MM.1S (cell line): ENCODE results near the gene PRKAA2.

Experiments used
- DNase-seq: peaks from one replicate; pipeline ENCODE4 v3.0.0-alpha.2; 2015
- H2AFZ ChIP-seq: fragments of 300-600 bp; sonication (generic); 2 replicates; pipeline ENCODE4 v1.6.0; 2016; ENCODE audit warnings: antibody characterized with exemption, low read length
- H3F3A ChIP-seq: fragments of 300-600 bp; sonication (generic); 2 replicates; pipeline ENCODE4 v1.6.1; 2016; ENCODE audit warnings: mild to moderate bottlenecking, antibody characterized with exemption, low read length, moderate library complexity, mixed read lengths; ENCODE audit not compliant: insufficient read depth
- H3K27ac ChIP-seq: fragments of 300-600 bp; sonication (generic); 2 replicates; pipeline ENCODE4 v1.5.1; 2016; ENCODE audit warnings: mild to moderate bottlenecking, low read length
- H3K27me3 ChIP-seq: fragments of 300-600 bp; sonication (generic); replicated peaks from 2 replicates; pipeline ENCODE4 v1.6.0; 2016; ENCODE audit warnings: low read length; ENCODE audit not compliant: insufficient read depth
- H3K36me3 ChIP-seq: fragments of 300-600 bp; sonication (generic); replicated peaks from 2 replicates; pipeline ENCODE4 v1.6.1; 2016; ENCODE audit warnings: mild to moderate bottlenecking, low read length, mixed read lengths; ENCODE audit not compliant: insufficient read depth
- H3K4me1 ChIP-seq: fragments of 300-600 bp; sonication (generic); 2 replicates; pipeline ENCODE4 v1.6.1; 2016; ENCODE audit warnings: low read length, mixed read lengths
- H3K4me2 ChIP-seq: fragments of 300-600 bp; sonication (generic); 2 replicates; pipeline ENCODE4 v1.6.0; 2016; ENCODE audit warnings: low read depth, low read length
- H3K4me3 ChIP-seq: fragments of 300-600 bp; sonication (generic); 2 replicates; pipeline ENCODE4 v1.5.1; 2016; ENCODE audit warnings: low read length, mixed read lengths
- H3K79me2 ChIP-seq: fragments of 300-600 bp; sonication (generic); 2 replicates; pipeline ENCODE4 v1.6.1; 2016; ENCODE audit warnings: mixed run types, low read length, mixed read lengths
- H3K9ac ChIP-seq: fragments of 300-600 bp; sonication (generic); 2 replicates; pipeline ENCODE4 v1.6.1; 2016; ENCODE audit warnings: low read length, mixed read lengths
- H3K9me2 ChIP-seq: fragments of 300-600 bp; sonication (generic); replicated peaks from 2 replicates; pipeline ENCODE4 v1.6.1; 2016; ENCODE audit warnings: mild to moderate bottlenecking, low read length, mixed read lengths; ENCODE audit not compliant: insufficient read depth
- H3K9me3 ChIP-seq: fragments of 300-600 bp; sonication (generic); replicated peaks from 2 replicates; pipeline ENCODE4 v1.6.1; 2016; ENCODE audit warnings: mild to moderate bottlenecking, low read length, mixed read lengths; ENCODE audit not compliant: insufficient read depth
- H4K20me1 ChIP-seq: fragments of 300-600 bp; sonication (generic); 2 replicates; pipeline ENCODE4 v1.6.1; 2016; ENCODE audit warnings: mild to moderate bottlenecking, low read length, moderate library complexity, mixed read lengths; ENCODE audit not compliant: insufficient read depth
- EZH2 ChIP-seq: fragments of 300-600 bp; sonication (generic); optimal IDR thresholded peaks from 2 replicates; pipeline ENCODE3; 2017; ENCODE audit warnings: low read depth, mild to moderate bottlenecking, antibody characterized with exemption, low read length, mixed read lengths
- EZH2phosphoT487 ChIP-seq: fragments of 300-600 bp; sonication (generic); IDR thresholded peaks from 2 replicates; pipeline ENCODE4 v1.6.1; 2018; ENCODE audit warnings: antibody characterized with exemption, low read length
- TF ChIP-seq, protein P1 (sequence below): fragments of 300-600 bp; sonication (generic); IDR thresholded peaks from 2 replicates; pipeline ENCODE4 v1.5.1; 2016; ENCODE audit warnings: antibody characterized with exemption, low read length, mixed read lengths

PRKAA2 gene

DNA sequence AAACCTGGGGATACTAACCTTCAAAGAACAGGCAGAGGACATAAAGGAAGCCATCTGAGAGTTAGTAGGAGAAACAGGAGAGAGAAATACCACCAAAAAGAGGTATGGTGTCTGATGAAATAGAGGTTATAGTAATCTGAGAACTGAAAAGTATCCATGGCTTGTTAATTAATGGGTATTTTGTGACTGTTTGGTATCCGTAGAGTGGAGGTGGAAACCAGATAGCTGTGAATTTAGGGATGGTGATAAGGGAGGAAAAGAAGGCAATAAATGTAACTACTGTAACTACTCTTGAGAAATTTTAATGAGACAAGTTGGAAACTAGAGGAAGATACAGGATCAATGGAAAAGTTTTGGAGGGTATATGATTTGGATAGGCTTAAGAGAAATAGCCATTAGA lies 27.5 kb downstream of the PRKAA2 start:
- Histone ChIP-seq H3K79me2 (no peaks in the 10 kb centered on the region), H3F3A (no peaks in the 10 kb centered on the region), H4K20me1 (no peaks in the 10 kb centered on the region), H3K9me2 (no peaks in the 10 kb centered on the region), H3K4me1 (no peaks in the 10 kb centered on the region), H3K36me3 (no peaks in the 10 kb centered on the region), H3K9me3 (no peaks in the 10 kb centered on the region), H2AFZ (no peak overlapping the region), H3K27me3 (no peaks in the 10 kb centered on the region), H3K27ac (no peak overlapping the region), H3K9ac (no peak overlapping the region), H3K4me2 (no peak overlapping the region), H3K4me3 (no peak overlapping the region)
- no peak for TF ChIP-seq EZH2phosphoT487
- no peak for TF ChIP-seq EZH2
- TF ChIP-seq, protein P1, sequence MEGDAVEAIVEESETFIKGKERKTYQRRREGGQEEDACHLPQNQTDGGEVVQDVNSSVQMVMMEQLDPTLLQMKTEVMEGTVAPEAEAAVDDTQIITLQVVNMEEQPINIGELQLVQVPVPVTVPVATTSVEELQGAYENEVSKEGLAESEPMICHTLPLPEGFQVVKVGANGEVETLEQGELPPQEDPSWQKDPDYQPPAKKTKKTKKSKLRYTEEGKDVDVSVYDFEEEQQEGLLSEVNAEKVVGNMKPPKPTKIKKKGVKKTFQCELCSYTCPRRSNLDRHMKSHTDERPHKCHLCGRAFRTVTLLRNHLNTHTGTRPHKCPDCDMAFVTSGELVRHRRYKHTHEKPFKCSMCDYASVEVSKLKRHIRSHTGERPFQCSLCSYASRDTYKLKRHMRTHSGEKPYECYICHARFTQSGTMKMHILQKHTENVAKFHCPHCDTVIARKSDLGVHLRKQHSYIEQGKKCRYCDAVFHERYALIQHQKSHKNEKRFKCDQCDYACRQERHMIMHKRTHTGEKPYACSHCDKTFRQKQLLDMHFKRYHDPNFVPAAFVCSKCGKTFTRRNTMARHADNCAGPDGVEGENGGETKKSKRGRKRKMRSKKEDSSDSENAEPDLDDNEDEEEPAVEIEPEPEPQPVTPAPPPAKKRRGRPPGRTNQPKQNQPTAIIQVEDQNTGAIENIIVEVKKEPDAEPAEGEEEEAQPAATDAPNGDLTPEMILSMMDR: no peak
- DNase-seq: no peak

DNA sequence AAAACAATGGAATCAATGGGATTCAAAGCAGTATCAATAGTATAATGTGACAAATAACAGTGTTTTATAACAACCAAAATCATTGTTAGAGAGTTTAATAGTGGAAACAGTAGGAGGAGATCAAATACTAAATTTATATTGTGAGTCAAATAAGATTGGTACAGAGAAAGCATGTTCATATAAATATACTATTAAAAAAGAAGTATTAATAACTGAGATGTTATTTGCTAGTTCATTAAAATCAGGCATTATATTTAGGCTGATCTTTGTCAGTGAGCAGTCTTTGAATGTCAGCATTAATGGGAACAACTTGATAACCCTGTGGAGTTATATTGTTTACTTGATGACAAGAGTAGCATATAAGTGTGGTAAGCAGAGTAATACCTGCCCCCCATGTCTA lies 30.6 kb downstream of the PRKAA2 start:
- Histone ChIP-seq H3K4me2 (no peak overlapping the region), H3K79me2 (no peaks in the 10 kb centered on the region), H3K27me3 (no peaks in the 10 kb centered on the region), H3K4me1 (no peaks in the 10 kb centered on the region), H3K4me3 (no peak overlapping the region), H3K9ac (no peak overlapping the region), H3K9me2 (no peaks in the 10 kb centered on the region), H2AFZ (no peak overlapping the region), H3K9me3 (no peaks in the 10 kb centered on the region), H3F3A (no peaks in the 10 kb centered on the region), H4K20me1 (no peaks in the 10 kb centered on the region), H3K27ac (no peak overlapping the region), H3K36me3 (no peaks in the 10 kb centered on the region)
- no peak for DNase-seq
- TF ChIP-seq EZH2phosphoT487: no peak
- no peak for TF ChIP-seq EZH2
- TF ChIP-seq, protein P1: no peak

DNA sequence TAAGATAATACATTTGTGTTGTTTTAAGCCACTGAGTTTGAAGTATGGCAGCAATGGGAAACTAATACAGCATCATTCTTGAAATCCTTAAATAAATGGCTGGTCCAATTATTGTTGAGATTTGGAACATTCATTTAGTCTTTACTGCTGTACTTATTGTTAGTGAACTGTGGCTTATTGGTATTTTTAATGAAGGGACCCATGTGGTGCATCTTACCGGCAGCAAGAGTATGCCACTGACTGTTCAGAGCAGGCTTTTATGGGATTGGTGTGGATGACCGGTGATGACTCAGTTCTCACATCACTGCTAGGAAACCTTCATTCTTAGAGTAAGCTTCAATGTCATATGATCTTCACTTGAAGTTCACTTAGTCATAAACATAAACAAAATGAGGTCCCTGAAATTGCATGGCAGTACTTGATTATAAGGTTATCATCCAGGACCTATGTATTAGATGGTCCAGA lies 31.5 kb downstream of the PRKAA2 start:
- TF ChIP-seq EZH2: no peak
- TF ChIP-seq, protein P1: no peak
- no peak for TF ChIP-seq EZH2phosphoT487
- Histone ChIP-seq H2AFZ (no peak overlapping the region), H3K9me3 (no peaks in the 10 kb centered on the region), H3K4me2 (no peak overlapping the region), H4K20me1 (no peaks in the 10 kb centered on the region), H3K79me2 (no peaks in the 10 kb centered on the region), H3K4me1 (no peaks in the 10 kb centered on the region), H3K9ac (no peak overlapping the region), H3F3A (no peaks in the 10 kb centered on the region), H3K27ac (no peak overlapping the region), H3K9me2 (no peaks in the 10 kb centered on the region), H3K36me3 (no peaks in the 10 kb centered on the region), H3K4me3 (no peak overlapping the region), H3K27me3 (no peaks in the 10 kb centered on the region)
- no peak for DNase-seq

DNA sequence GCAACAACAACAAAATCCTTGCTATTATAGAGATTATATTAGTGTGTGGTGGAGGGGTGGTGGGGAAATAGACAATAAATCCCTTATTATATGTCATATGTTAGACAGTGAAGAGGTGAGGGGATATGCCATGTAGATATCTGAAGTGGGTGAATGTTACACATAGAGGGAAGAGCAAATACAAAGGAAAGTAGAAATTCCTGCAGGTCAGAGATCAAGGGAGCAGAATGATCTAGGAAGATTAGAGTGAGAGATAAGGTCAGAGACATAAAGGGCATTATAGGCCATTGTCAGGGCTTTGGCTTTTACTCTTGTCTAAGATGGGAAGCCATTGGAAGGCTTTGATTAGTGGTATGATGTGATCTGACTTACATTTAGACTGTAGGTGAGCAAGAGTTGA lies 38.5 kb downstream of the PRKAA2 start:
- Histone ChIP-seq H4K20me1 (no peaks in the 10 kb centered on the region), H3F3A (no peaks in the 10 kb centered on the region), H3K27ac (no peak overlapping the region), H3K79me2 (no peaks in the 10 kb centered on the region), H3K9ac (no peak overlapping the region), H3K9me3 (no peaks in the 10 kb centered on the region), H3K4me1 (no peaks in the 10 kb centered on the region), H2AFZ (no peak overlapping the region), H3K4me3 (no peak overlapping the region), H3K4me2 (no peak overlapping the region), H3K27me3 (no peaks in the 10 kb centered on the region), H3K9me2 (no peaks in the 10 kb centered on the region), H3K36me3 (no peaks in the 10 kb centered on the region)
- TF ChIP-seq, protein P1: no peak
- TF ChIP-seq EZH2phosphoT487 (no peak), EZH2 (no peak)
- DNase-seq: no peak
